Bronchial epithelial cell (primary cell): ENCODE measurements around the gene HERC6. TPM values are rescaled to one million over a fixed set of nuclear protein-coding genes. Genes with fewer than 3 reads are reported as not detected.

Experiments used
- DNase-seq: peaks from one replicate; pipeline ENCODE4 v3.0.0-alpha.2; 2010; ENCODE audit warnings: low read depth
- FAIRE-seq: peaks from 2 replicates; lab custom pipeline; 2011; peaks lifted over from hg19 to GRCh38; lab: Jason Lieb, UNC
- H3K27me3 ChIP-seq: 2 replicates; pipeline ENCODE4 v1.5.1; 2011; ENCODE audit warnings: low read length; ENCODE audit not compliant: control insufficient read depth, insufficient read depth
- H3K36me3 ChIP-seq: 2 replicates; pipeline ENCODE4 v1.5.1; 2011; ENCODE audit warnings: low read length; ENCODE audit not compliant: control insufficient read depth, insufficient read depth
- H3K4me3 ChIP-seq: 2 replicates; pipeline ENCODE4 v1.5.1; 2011; ENCODE audit warnings: mild to moderate bottlenecking, low read depth, low read length, control low read depth
- total RNA-seq: library from RNA; depleted of rRNA; stranded (reverse); fragments of >200 nt; gene quantifications from 2 replicates; pipeline ENCODE4 v1.2.1, GENCODE V29; 2014
- TF ChIP-seq, protein P1 (sequence below): IDR thresholded peaks from 2 replicates; pipeline ENCODE4 v1.5.1; 2011; ENCODE audit warnings: mild to moderate bottlenecking, moderate library complexity, low read length, control low read depth, inconsistent platforms; ENCODE audit not compliant: insufficient read depth, severe bottlenecking

Gene HERC6
- total RNA-seq, 1 donor from 2014 or later: 1.1 TPM

DNA sequence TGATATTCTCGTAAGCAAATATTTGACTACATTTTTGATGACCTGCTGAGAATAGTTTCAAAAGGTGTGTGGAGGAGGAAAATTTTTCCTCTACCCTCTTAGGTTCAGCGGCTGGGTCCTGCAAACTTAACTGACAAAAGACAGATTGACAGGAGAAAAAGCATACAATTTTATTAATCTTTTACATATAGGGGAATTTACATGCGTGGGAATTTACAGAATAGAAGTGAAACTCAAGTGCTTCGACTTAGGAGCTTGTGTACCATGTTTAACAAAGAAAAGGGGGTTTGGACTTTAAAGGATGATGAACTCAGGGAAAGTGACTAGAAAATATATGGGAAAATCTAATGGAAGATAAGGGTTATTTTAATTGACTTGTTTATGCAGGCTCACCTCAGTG lies 2.5 kb downstream of the HERC6 start:
- H3K36me3 ChIP-seq: no peaks in the 10 kb centered on the region
- FAIRE-seq (no peak), DNase-seq (no peak)
- no peak overlapping the region for H3K4me3 ChIP-seq
- TF ChIP-seq, protein P1, sequence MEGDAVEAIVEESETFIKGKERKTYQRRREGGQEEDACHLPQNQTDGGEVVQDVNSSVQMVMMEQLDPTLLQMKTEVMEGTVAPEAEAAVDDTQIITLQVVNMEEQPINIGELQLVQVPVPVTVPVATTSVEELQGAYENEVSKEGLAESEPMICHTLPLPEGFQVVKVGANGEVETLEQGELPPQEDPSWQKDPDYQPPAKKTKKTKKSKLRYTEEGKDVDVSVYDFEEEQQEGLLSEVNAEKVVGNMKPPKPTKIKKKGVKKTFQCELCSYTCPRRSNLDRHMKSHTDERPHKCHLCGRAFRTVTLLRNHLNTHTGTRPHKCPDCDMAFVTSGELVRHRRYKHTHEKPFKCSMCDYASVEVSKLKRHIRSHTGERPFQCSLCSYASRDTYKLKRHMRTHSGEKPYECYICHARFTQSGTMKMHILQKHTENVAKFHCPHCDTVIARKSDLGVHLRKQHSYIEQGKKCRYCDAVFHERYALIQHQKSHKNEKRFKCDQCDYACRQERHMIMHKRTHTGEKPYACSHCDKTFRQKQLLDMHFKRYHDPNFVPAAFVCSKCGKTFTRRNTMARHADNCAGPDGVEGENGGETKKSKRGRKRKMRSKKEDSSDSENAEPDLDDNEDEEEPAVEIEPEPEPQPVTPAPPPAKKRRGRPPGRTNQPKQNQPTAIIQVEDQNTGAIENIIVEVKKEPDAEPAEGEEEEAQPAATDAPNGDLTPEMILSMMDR: no peak
- no peaks in the 10 kb centered on the region for H3K27me3 ChIP-seq

DNA sequence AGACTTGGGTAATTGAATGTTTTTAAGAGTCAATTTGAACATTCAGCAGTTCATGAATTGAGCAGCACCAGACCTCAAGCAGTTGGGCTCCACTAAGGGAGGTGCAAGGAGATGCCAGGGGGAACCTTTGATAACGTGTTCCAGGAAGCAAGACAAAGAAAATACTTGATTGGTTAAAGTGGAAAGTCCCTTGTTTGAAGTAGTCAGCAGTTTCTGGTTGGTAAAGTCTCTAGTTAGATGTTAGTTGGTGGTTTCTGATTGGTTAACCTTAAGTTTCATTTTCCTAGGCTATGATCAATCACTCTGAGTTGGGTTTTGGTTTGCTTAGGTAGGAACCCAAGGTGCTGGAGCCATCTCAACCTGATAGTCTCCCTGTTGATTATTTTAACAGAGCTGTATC lies 4.0 kb downstream of the HERC6 start:
- DNase-seq (peak; percentile 5), FAIRE-seq (no peak)
- H3K27me3 ChIP-seq: no peaks in the 10 kb centered on the region
- no peaks in the 10 kb centered on the region for H3K36me3 ChIP-seq
- TF ChIP-seq, protein P1: no peak
- no peak overlapping the region for H3K4me3 ChIP-seq

DNA sequence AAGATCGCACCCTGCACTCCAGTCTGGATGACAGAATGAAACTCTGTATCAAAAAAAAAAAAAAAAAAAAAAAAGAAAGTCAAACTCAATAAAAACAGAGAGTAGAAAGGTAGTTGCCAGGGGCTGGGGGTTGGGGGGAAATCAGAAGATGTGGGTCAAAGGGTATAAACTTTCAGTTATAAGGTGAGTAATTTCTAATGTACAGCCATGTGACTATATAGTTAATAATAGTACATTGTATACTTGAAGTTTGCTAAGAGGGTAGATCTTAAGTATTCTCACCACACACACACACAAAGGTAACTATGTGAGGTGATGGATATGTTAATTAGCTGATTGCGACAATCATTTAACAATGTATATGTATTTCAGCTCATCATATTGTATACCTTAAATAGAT lies 11.5 kb downstream of the HERC6 start:
- no peak overlapping the region for H3K4me3 ChIP-seq
- TF ChIP-seq, protein P1: no peak
- H3K27me3 ChIP-seq: no peaks in the 10 kb centered on the region
- no peaks in the 10 kb centered on the region for H3K36me3 ChIP-seq
- no peak for DNase-seq
- FAIRE-seq: no peak

DNA sequence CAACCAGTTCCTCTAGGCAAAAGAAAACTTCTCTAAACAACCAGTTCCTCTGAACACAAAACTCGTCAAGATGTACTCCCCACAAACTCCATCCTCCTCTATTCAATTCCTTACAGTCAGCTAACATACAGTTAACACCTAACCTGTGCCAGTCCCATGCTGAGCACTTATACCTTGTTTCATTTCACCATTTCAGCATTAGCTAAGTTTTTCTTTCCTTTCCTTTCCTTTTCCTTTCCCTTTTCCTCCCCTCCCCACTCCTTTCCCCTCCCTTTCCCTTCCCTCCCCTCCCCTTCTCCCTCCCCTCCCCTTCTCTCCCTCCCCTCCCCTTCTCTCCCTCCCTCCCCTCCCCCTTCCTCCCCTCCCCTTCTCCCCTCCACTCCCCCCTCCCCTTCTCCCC lies 13.1 kb downstream of the HERC6 start:
- TF ChIP-seq, protein P1: no peak
- DNase-seq (no peak), FAIRE-seq (no peak)
- Histone ChIP-seq H3K36me3 (no peaks in the 10 kb centered on the region), H3K27me3 (no peaks in the 10 kb centered on the region), H3K4me3 (no peak overlapping the region)

DNA sequence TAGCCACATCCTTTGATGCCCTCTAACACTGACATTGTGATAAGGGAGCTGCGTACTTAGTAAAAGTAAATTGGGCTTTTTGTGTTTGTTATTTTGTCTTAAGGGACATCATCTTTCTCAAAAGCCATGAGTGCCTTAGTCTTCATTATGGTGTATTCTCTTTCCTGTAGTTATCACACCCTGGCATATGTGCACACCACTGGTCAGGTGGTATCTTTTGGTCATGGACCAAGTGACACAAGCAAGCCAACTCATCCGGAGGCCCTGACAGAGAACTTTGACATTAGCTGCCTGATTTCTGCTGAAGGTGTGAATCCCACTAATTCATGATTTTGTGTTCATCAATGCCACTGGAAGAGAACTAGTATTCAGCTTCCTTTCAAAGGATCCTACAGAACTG lies 18.0 kb downstream of the HERC6 start:
- TF ChIP-seq, protein P1: no peak
- FAIRE-seq: no peak
- H3K36me3 ChIP-seq: no peaks in the 10 kb centered on the region

DNA sequence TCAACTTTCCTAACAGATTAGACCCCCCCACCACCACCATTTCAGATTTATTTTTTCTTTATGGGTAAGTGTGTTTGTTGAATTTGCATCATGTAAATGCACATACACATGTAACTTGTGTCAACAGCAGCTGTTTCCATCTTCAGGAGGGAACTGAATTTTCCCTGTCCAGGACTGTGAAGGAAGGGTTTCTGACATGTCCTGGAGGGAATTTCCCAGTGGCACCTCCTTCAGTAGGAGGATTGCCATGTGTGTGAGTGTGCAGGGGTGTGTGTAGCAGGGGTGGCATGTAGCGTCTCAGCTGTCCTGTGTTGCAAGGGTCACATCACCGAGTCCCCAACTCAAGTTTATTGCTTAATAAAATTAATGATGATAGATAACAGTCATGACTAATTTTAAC lies 19.7 kb downstream of the HERC6 start:
- no peak for DNase-seq
- TF ChIP-seq, protein P1: no peak
- H3K36me3 ChIP-seq: no peaks in the 10 kb centered on the region
- no peak for FAIRE-seq
- no peak overlapping the region for H3K4me3 ChIP-seq
- no peaks in the 10 kb centered on the region for H3K27me3 ChIP-seq

More for the DNA sequence above, 18.0 kb downstream of the HERC6 start:
- Histone ChIP-seq H3K27me3 (no peaks in the 10 kb centered on the region), H3K4me3 (no peak overlapping the region)
- DNase-seq: no peak
